ENCODE measurements around the gene MANSC4. TPM values are rescaled to one million over a fixed set of nuclear protein-coding genes. Genes with fewer than 3 reads are reported as not detected.

The MANSC4 gene
- total and polyA plus RNA-seq, 10 of the 15 experiments (the other 5 are each of a cell fraction or from before 2014, with no cell fraction given): 0.18 to 0.21 (median 0.19) TPM; not detected in 7

DNA sequence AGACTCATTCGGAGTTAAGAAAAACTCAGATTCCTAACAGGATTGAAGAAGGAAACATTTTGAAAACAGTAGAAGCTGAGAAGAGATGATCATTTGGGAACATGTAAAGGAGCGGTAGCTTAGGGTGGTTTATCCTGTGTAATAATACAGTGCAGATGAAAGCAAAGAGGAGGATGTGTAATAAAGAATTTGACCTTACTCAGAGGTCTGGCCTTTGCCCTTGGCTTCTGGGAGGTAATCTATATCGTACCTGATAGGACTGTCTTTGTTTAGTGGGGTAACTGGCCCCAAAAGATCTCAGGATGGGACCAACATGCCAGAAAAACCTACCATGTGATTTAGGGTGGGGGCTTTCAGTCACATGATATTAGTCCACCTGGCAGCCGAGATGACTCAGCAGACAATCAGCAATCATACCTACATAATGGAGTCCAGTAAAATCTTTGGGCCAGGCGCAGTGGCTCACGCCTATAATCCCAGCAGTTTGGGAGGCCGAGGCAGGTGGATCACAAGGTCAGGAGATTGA lies 23.3 kb downstream of the MANSC4 start:
- ChIA-PET POLR2A (no interaction called here), CTCF (interaction anchor here (1.2 kb wide), 1 partner anchor 9 kb away, joined by 3 read pairs; no protein-coding TSS in a partner anchor), RAD21 (ENCODE audit: unreplicated experiment) (no interaction called here), SMC1A (ENCODE audit: uncharacterized antibody, unreplicated experiment) (interaction anchor here (1.5 to 2.2 kb wide), 4 partner anchors 14 to 184 kb away, joined by 4 to 5 read pairs (median 4); no protein-coding TSS in a partner anchor)
- H3K4me1 ChIP-seq (ENCODE audit: control insufficient read depth, insufficient read depth, low read length): no peaks in the 10 kb centered on the region
- 99% methylated on average over 7 of the region's 7 CpGs for WGBS (ENCODE audit: insufficient coverage, insufficient replicate concordance, low lambda C conversion rate, missing lambda C conversion rate)
- H3K9me3 ChIP-seq (replicated peaks; ENCODE audit: control insufficient read depth, insufficient read depth, low read length): no peaks in the 10 kb centered on the region
- no peak overlapping the region for H3K27ac ChIP-seq (ENCODE audit: control insufficient read depth, insufficient read depth)
- H3K4me2 ChIP-seq (ENCODE audit: control insufficient read depth, insufficient read depth): no peak overlapping the region
- TF ChIP-seq EP300 (IDR thresholded peaks at IDR 0.05; ENCODE audit: borderline replicate concordance in 1 of 2, control insufficient read depth in 1 of 2, low read depth in 2 of 2, low read length in 2 of 2): no peak
- no peak for TF ChIP-seq ZNF217 (IDR thresholded peaks at IDR 0.05)
- TF ChIP-seq, protein P1, sequence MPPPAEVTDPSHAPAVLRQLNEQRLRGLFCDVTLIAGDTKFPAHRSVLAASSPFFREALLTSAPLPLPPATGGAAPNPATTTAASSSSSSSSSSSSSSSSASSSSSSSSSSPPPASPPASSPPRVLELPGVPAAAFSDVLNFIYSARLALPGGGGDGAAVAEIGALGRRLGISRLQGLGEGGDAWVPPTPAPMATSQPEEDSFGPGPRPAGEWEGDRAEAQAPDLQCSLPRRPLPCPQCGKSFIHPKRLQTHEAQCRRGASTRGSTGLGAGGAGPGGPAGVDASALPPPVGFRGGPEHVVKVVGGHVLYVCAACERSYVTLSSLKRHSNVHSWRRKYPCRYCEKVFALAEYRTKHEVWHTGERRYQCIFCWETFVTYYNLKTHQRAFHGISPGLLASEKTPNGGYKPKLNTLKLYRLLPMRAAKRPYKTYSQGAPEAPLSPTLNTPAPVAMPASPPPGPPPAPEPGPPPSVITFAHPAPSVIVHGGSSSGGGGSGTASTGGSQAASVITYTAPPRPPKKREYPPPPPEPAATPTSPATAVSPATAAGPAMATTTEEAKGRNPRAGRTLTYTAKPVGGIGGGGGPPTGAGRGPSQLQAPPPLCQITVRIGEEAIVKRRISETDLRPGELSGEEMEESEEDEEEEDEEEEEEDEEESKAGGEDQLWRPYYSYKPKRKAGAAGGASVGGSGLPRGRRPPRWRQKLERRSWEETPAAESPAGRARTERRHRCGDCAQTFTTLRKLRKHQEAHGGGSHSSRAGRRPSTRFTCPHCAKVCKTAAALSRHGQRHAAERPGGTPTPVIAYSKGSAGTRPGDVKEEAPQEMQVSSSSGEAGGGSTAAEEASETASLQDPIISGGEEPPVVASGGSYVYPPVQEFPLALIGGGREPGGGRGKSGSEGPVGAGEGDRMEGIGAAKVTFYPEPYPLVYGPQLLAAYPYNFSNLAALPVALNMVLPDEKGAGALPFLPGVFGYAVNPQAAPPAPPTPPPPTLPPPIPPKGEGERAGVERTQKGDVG (CRISPR knock-in tag; IDR thresholded peaks at IDR 0.05): no peak
- TF ChIP-seq, protein P2, sequence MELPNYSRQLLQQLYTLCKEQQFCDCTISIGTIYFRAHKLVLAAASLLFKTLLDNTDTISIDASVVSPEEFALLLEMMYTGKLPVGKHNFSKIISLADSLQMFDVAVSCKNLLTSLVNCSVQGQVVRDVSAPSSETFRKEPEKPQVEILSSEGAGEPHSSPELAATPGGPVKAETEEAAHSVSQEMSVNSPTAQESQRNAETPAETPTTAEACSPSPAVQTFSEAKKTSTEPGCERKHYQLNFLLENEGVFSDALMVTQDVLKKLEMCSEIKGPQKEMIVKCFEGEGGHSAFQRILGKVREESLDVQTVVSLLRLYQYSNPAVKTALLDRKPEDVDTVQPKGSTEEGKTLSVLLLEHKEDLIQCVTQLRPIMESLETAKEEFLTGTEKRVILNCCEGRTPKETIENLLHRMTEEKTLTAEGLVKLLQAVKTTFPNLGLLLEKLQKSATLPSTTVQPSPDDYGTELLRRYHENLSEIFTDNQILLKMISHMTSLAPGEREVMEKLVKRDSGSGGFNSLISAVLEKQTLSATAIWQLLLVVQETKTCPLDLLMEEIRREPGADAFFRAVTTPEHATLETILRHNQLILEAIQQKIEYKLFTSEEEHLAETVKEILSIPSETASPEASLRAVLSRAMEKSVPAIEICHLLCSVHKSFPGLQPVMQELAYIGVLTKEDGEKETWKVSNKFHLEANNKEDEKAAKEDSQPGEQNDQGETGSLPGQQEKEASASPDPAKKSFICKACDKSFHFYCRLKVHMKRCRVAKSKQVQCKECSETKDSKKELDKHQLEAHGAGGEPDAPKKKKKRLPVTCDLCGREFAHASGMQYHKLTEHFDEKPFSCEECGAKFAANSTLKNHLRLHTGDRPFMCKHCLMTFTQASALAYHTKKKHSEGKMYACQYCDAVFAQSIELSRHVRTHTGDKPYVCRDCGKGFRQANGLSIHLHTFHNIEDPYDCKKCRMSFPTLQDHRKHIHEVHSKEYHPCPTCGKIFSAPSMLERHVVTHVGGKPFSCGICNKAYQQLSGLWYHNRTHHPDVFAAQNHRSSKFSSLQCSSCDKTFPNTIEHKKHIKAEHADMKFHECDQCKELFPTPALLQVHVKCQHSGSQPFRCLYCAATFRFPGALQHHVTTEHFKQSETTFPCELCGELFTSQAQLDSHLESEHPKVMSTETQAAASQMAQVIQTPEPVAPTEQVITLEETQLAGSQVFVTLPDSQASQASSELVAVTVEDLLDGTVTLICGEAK (IDR thresholded peaks at IDR 0.05; ENCODE audit: borderline replicate concordance): no peak
- no peak for TF ChIP-seq ZNF384 (IDR thresholded peaks at IDR 0.05; ENCODE audit: borderline replicate concordance, low read depth, low read length)
- no peaks in the 10 kb centered on the region for H3K79me2 ChIP-seq (ENCODE audit: control insufficient read depth, insufficient read depth, low read length)
- ATAC-seq: no peak
- peaks cover 2 to 9% of the 10 kb centered on the region in 2 experiments for H3K36me3 ChIP-seq (ENCODE audit: control insufficient read depth in 2 of 2, insufficient read depth in 2 of 2, low read length in 1 of 2)
- intact Hi-C loops (cut with micrococcal nuclease; ENCODE audit: unreplicated experiment): loop anchor here (10.0 kb wide), 1 partner anchor 1108 kb away; no protein-coding TSS in a partner anchor
- no peaks in the 10 kb centered on the region for H4K20me1 ChIP-seq (ENCODE audit: control insufficient read depth, insufficient read depth)
- no TSS peak for BruUV-seq (replicated peaks)
- H3K9ac ChIP-seq (ENCODE audit: control insufficient read depth, insufficient read depth, low read length): no peak overlapping the region
- no peak overlapping the region for H3K4me3 ChIP-seq
- no peak overlapping the region for H2AFZ ChIP-seq (ENCODE audit: control insufficient read depth, low read depth, low read length)
- no peaks in the 10 kb centered on the region for H3K27me3 ChIP-seq (replicated peaks in 1 of 2; ENCODE audit: control insufficient read depth in 2 of 2, insufficient read depth in 2 of 2, low read length in 1 of 2)
- no peak for FAIRE-seq
- no peak for DNase-seq (ENCODE audit: low read depth, low spot score)
- in situ Hi-C loops (cut with MboI): no loop called here

All from GM12878 (cell line).